ENCODE results near the gene GNAO1. TPM values are rescaled to one million over a fixed set of nuclear protein-coding genes. Genes with fewer than 3 reads are reported as not detected.

The GNAO1 gene
- polyA plus RNA-seq, 1 of the 3 experiments (the other 2 are of a cell fraction) = 0.30 TPM

DNA sequence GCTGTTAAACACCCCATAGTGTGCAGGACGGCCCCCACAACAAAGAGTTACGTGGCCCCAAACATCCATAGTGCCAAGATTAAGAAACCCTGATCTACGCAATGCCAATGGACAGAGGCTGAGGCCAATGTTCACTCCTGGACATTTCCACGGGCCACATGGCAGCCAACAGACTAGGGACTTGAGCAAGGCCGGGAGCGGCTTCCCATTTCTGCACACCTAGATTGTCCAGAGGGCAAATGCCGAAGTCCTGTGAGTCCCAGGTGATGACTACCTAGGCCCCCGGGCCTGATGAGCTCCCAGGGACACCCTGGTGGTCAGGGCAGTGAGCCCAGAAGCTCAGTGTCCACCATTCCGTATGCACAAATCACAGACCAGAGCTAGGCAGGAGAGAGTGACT is 138.6 kb downstream of the GNAO1 start:
- ChIA-PET CTCF (interaction anchor here (0.8 to 8.6 kb wide), 5 partner anchors 11 to 865 kb away, joined by 3 to 52 read pairs (median 8); no protein-coding TSS in a partner anchor), POLR2A (interaction anchor here (1.1 kb wide), 2 partner anchors 12 to 126 kb away, joined by 3 to 4 read pairs; no protein-coding TSS in a partner anchor)
- no peaks in the 10 kb centered on the region for H3K9me2 ChIP-seq
- no peak overlapping the region for H3K4me2 ChIP-seq
- no peaks in the 10 kb centered on the region for H3K79me2 ChIP-seq (ENCODE audit: insufficient read depth)
- H3K4me1 ChIP-seq (ENCODE audit: control insufficient read depth in 1 of 2, insufficient read depth in 2 of 2, low read depth in 1 of 2, low read length in 1 of 2) = no peaks in the 10 kb centered on the region; a peak in 1 of 4 replicates
- H3K9me3 ChIP-seq = no peaks in the 10 kb centered on the region
- H3K4me3 ChIP-seq (ENCODE audit: low read depth in 2 of 2, low read length in 1 of 2) = no peak overlapping the region
- H4K20me1 ChIP-seq (ENCODE audit: insufficient read depth) = no peaks in the 10 kb centered on the region
- H3K36me3 ChIP-seq (replicated peaks in 1 of 2; ENCODE audit: control insufficient read depth in 1 of 2, insufficient read depth in 2 of 2, low read length in 1 of 2) = no peaks in the 10 kb centered on the region
- H3K27ac ChIP-seq (ENCODE audit: low read depth in 2 of 2, low read length in 1 of 2) = no peak overlapping the region
- H3F3A ChIP-seq (replicated peaks; ENCODE audit: insufficient read depth) = no peaks in the 10 kb centered on the region
- no peak overlapping the region for H2AFZ ChIP-seq (ENCODE audit: low read depth)
- TF ChIP-seq RXRA (IDR thresholded peaks at IDR 0.05; ENCODE audit: borderline replicate concordance, low read depth) (no peak), SMC3 (IDR thresholded peaks at IDR 0.05; ENCODE audit: low read depth, low read length) (no peak), FOSL2 (IDR thresholded peaks at IDR 0.05; ENCODE audit: borderline replicate concordance, low read depth) (no peak), TAF1 (IDR thresholded peaks at IDR 0.05; ENCODE audit: borderline replicate concordance, low read depth, low read length) (no peak)
- TF ChIP-seq, protein P1, sequence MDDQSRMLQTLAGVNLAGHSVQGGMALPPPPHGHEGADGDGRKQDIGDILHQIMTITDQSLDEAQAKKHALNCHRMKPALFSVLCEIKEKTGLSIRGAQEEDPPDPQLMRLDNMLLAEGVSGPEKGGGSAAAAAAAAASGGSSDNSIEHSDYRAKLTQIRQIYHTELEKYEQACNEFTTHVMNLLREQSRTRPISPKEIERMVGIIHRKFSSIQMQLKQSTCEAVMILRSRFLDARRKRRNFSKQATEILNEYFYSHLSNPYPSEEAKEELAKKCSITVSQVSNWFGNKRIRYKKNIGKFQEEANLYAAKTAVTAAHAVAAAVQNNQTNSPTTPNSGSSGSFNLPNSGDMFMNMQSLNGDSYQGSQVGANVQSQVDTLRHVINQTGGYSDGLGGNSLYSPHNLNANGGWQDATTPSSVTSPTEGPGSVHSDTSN (IDR thresholded peaks at IDR 0.05) = no peak
- TF ChIP-seq, protein P2, sequence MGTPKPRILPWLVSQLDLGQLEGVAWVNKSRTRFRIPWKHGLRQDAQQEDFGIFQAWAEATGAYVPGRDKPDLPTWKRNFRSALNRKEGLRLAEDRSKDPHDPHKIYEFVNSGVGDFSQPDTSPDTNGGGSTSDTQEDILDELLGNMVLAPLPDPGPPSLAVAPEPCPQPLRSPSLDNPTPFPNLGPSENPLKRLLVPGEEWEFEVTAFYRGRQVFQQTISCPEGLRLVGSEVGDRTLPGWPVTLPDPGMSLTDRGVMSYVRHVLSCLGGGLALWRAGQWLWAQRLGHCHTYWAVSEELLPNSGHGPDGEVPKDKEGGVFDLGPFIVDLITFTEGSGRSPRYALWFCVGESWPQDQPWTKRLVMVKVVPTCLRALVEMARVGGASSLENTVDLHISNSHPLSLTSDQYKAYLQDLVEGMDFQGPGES (IDR thresholded peaks at IDR 0.05; ENCODE audit: low read depth, low read length) = no peak
- no peak overlapping the region for H3K9ac ChIP-seq
- 57% methylated on average over 7 of the region's 9 CpGs for WGBS (ENCODE audit: low lambda C conversion rate)
- H3K27me3 ChIP-seq (ENCODE audit: insufficient read depth) = no peaks in the 10 kb centered on the region
- no peak for DNase-seq

DNA sequence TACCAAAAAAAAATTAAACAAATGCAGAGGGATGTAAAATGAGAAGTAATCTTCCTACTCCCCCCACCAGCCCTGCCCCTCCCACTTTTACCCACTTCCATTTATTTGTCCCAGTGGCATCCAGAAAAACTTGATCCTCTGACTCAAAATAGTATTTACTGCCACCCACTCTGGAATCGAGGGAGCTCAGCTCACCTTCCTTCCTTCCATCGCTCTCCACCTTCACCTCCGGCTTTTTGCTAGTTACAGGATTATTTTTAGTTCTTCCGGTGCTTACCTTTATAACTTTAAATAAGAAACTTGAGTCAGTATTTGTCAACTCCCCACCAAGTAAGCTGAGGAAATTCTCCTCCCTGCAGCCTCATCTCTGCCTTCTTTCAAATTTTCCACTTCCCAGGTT is 139.2 kb downstream of the GNAO1 start:
- Histone ChIP-seq H2AFZ (ENCODE audit: low read depth) (no peak overlapping the region), H4K20me1 (ENCODE audit: insufficient read depth) (no peaks in the 10 kb centered on the region), H3K9me2 (no peaks in the 10 kb centered on the region), H3K9me3 (no peaks in the 10 kb centered on the region), H3K27ac (ENCODE audit: low read depth in 2 of 2, low read length in 1 of 2) (no peak overlapping the region), H3K4me3 (ENCODE audit: low read depth in 2 of 2, low read length in 1 of 2) (no peak overlapping the region), H3K9ac (no peak overlapping the region), H3K27me3 (ENCODE audit: insufficient read depth) (no peaks in the 10 kb centered on the region), H3K79me2 (ENCODE audit: insufficient read depth) (no peaks in the 10 kb centered on the region), H3K4me2 (no peak overlapping the region), H3F3A (replicated peaks; ENCODE audit: insufficient read depth) (no peaks in the 10 kb centered on the region), H3K4me1 (ENCODE audit: control insufficient read depth in 1 of 2, insufficient read depth in 2 of 2, low read depth in 1 of 2, low read length in 1 of 2) (no peaks in the 10 kb centered on the region; a peak in 1 of 4 replicates), H3K36me3 (replicated peaks in 1 of 2; ENCODE audit: control insufficient read depth in 1 of 2, insufficient read depth in 2 of 2, low read length in 1 of 2) (no peaks in the 10 kb centered on the region)
- TF ChIP-seq GABPA (IDR thresholded peaks at IDR 0.05; ENCODE audit: low read depth) = no peak
- TF ChIP-seq, protein P2 (IDR thresholded peaks at IDR 0.05; ENCODE audit: low read depth, low read length) = no peak
- TF ChIP-seq RFX5 (IDR thresholded peaks at IDR 0.05; ENCODE audit: low read length) = no peak
- TF ChIP-seq, protein P1 (IDR thresholded peaks at IDR 0.05) = no peak
- TF ChIP-seq TCF12 (IDR thresholded peaks at IDR 0.05) = no peak
- TF ChIP-seq YY1 (IDR thresholded peaks at IDR 0.05; ENCODE audit: low read depth) = no peak
- TF ChIP-seq, protein P3, sequence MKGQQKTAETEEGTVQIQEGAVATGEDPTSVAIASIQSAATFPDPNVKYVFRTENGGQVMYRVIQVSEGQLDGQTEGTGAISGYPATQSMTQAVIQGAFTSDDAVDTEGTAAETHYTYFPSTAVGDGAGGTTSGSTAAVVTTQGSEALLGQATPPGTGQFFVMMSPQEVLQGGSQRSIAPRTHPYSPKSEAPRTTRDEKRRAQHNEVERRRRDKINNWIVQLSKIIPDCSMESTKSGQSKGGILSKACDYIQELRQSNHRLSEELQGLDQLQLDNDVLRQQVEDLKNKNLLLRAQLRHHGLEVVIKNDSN (IDR thresholded peaks at IDR 0.05; ENCODE audit: borderline replicate concordance, low read depth) = no peak
- TF ChIP-seq MXI1 (IDR thresholded peaks at IDR 0.05; ENCODE audit: low read depth, low read length) = no peak
- TF ChIP-seq, protein P4, sequence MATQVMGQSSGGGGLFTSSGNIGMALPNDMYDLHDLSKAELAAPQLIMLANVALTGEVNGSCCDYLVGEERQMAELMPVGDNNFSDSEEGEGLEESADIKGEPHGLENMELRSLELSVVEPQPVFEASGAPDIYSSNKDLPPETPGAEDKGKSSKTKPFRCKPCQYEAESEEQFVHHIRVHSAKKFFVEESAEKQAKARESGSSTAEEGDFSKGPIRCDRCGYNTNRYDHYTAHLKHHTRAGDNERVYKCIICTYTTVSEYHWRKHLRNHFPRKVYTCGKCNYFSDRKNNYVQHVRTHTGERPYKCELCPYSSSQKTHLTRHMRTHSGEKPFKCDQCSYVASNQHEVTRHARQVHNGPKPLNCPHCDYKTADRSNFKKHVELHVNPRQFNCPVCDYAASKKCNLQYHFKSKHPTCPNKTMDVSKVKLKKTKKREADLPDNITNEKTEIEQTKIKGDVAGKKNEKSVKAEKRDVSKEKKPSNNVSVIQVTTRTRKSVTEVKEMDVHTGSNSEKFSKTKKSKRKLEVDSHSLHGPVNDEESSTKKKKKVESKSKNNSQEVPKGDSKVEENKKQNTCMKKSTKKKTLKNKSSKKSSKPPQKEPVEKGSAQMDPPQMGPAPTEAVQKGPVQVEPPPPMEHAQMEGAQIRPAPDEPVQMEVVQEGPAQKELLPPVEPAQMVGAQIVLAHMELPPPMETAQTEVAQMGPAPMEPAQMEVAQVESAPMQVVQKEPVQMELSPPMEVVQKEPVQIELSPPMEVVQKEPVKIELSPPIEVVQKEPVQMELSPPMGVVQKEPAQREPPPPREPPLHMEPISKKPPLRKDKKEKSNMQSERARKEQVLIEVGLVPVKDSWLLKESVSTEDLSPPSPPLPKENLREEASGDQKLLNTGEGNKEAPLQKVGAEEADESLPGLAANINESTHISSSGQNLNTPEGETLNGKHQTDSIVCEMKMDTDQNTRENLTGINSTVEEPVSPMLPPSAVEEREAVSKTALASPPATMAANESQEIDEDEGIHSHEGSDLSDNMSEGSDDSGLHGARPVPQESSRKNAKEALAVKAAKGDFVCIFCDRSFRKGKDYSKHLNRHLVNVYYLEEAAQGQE (IDR thresholded peaks at IDR 0.05; ENCODE audit: low read depth, low read length) = no peak
- 66% methylated on average over 4 of the region's 4 CpGs for WGBS (ENCODE audit: low lambda C conversion rate)
- POLR2A ChIA-PET = interaction anchor here (1.1 kb wide), 2 partner anchors 11 to 127 kb away, joined by 3 to 4 read pairs; no protein-coding TSS in a partner anchor
- no peak for DNase-seq
- CTCF ChIA-PET = interaction anchor here (6.4 to 8.6 kb wide), 2 partner anchors 11 to 25 kb away, joined by 42 to 52 read pairs; no protein-coding TSS in a partner anchor
